HG03460 (cell line): ENCODE results near the gene WNT3.
"Not testable (repeated sequence)": the region's sequence is repeated elsewhere in the genome, so short reads cannot be mapped to it uniquely, and the experiment has no call there.

Experiments
- ATAC-seq: cut with Tn5 transposase; IDR thresholded peaks from one replicate; pipeline ENCODE4 v1.9.1; 2021; ENCODE audit not compliant: unreplicated experiment

Gene WNT3

DNA sequence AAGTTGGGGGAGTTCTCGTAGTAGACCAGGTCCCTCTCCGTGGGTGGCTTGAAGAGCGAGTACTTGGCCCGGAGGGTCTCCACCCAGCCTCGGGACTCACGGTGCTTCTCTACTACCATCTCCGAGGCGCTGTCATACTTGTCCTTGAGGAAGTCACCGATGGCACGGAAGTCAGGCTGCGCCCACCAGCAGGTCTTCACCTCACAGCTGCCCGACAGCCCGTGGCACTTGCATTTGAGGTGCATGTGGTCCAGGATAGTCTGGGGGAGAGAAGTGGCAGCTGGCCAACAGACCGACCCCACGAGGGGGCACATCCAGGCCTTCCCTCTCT lies 50.0 kb downstream of the WNT3 start:
- no peak for ATAC-seq

DNA sequence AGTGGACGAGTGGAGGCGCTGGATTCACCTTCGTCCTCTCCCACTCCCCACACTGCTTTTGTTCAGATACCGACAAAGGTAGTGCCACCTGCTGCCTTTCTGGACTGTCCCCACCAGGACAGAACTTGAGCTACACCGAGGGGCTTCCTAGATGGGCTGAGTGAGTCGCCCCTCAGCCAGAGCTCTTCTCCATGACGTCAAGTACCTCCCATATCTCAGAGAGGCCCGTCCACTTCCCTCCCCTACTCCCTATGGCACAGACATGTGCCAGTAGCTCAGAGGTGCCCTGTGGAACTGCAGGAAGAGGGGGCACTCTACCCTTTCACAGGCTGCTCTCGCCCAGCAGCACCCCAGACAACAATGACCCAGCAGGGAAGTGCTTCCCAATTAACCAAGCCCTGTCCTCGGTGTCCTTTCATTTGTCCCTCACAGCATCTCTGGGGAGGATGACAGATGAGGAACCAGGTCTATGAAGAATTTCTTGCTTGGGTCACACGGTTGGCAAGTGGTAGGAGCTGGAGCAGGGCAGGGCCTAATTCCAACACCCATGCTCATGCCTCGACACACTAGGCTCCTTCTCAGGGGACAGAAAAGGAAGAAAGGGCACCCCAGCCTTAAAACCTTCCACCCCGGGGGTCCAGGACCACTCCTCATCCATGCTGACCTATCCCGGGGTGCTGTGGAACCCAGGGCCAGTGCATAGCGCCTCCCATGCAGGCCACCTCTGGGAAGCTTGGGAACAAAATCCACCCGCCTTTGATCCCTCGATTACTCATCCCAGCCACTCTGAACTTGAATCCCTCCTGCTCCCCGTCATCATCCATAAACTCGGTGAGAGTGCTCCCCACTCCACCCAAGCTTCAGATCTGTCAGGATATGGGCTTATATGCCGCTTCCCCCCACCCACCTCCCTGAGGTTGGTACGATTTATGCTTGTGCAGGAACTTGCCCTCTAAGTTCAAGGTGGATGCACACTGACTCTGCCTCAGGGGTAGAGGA lies 51.7 kb downstream of the WNT3 start:
- ATAC-seq, result no peak

DNA sequence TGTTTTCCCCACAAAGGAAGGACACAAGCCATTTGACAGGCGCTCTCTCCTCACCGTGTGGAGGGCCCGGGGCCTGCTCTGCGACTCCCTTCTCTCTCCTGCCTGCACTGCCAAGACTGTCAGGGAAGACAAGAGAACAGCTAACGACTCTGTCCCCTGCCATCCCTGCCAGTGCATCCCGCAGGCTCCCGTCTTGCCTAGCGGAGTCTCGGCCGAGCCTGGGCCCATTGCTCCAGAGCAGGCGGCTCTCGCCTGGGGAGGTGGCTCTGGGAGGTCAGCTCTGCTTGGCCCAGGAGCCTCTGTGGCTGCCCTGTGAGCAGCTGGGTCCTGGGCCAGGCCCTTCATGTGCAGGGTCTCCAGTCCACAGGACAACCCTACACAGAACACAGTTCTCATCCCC lies 53.0 kb downstream of the WNT3 start:
- no peak for ATAC-seq

DNA sequence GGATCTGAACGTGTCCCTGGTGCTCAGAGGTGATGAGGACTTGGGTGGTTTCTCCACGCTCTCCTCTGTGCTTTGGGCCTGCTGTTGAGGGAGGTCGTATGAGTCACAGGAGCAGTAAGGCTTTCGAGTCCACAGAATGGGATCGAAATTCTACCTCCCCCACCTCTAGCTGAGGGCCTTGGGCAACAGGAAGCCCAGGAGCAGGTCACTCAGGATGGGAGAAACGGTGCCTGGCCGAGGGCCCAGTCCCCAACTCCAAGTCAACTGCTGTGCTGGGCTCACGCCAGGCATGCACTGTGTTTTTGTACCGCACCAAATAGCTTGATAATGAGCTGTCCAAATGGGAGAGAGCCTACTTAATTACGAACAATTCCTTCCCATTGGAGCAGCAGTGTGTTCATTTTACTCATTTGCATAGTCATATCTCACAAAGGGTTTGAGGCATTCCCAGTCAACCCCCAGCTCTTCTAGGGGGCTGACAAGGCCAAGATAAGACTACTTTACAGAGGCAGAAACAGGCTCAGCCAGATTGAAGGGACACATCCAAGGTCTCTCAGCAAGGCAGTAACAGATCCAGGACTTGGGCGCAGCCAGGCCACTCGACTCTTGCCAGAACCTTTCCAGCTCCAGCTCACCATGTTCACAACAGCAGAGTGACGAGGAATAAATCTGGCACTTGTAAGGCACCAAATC lies 53.6 kb downstream of the WNT3 start:
- no peak for ATAC-seq

DNA sequence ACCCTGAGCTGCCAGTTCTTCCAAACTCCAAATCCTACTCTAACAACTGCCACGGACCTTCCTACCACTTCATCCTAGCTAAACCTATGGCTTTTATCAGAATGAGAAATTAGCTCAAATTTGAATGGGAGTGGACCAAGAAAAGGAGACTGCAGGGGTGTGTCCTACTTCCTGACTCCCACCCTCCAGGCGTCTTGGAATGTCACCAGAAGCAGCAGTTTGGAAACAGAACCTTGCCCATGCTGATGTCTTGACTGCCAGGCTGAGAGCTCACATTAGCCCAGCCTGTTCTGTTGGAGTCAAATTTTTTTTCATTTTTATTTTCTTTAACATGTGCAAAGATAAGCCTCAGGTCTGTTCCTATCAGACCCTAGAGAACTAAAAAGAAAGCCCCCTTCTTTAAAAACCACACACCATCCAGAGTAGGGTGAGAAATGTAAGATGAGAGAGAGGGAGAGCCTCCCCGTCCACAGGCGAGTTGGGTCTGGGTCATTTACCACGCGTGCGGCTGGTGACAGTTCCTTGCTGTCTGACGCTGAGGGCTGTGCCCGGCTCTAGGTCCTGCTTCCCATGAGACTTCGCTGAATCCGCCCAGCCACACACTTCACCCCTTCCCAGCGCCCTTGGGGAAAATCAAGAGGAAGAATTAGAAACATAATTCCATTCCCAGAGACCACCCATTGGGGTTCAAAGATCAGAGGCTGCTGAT lies 54.3 kb downstream of the WNT3 start:
- ATAC-seq, result no peak

DNA sequence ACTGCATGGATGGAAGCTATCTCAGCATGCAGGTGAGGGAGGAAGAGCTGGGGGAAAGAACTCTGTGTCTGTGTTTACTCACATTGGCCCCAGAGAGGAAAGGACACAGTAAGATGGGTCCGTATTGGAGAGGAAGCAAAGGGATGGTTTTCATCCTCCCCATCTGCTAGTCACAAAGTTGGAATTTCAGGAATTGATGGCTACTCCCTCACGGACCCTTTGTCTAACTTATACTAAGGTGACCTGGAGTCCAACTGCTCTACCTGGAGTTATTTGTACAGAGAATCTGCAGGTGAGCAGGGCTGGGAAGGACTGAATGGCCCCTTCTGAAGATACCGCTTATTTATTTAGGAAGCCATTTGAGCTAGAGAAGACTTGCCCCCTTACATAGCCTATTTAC lies 55.1 kb downstream of the WNT3 start:
- ATAC-seq, result no peak

DNA sequence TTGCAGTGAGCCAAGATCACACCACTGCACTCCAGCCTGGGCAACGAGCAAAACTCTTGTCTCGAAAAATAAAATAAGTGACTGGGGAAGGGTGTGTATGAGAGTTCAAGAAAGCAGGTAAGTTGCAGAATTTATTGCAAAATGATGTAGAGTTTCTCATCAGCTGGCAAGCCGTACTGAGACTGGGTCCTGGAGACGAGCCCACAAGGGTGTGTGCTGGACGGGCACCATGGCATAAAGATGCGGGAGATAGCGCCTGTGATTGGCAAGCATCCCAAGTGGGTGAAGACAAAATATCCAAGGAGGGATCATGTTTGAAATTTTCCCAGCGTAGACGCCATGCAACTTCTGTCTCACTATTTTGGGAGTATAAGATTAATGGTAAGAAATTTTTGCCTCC lies 59.4 kb downstream of the WNT3 start:
- ATAC-seq, result no peak

DNA sequence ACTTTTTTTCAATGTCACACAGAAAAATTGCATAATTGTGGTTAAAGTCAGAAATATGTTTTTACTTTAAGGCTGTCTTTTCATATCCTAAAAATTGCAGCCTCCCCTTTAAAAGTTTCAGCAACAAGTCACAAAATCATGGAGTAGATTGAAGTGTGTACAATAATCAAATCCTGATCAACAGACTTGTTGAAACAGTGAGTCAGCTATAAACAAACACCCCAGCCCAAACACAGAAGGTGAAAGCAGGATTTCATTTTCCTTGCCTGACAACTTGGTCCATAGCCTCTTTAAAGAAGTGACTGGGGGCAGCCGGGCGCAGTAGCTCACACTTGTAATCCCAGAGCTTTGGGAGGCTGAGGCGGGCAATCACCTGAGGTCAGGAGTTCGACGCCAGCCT lies 59.9 kb downstream of the WNT3 start:
- no peak for ATAC-seq

DNA sequence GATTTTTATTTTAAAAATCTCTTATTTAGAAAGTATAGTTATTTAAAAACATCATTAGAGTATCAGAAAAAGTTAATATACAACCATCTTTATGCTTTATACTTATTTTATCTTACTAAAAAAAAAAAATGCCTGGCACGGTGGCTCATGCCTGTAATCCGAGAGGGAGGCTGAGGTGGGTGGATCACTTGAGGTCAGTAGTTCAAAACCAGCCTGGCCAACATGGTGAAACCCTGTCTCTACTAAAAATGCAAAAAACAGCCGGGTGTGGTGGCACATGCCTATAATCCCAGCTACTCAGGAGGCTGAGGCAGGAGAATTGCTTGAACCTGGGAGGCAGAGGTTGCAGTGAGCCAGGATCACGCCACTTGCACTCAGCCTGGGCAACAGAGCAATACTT lies 60.9 kb downstream of the WNT3 start:
- ATAC-seq, result not testable (repeated sequence)

DNA sequence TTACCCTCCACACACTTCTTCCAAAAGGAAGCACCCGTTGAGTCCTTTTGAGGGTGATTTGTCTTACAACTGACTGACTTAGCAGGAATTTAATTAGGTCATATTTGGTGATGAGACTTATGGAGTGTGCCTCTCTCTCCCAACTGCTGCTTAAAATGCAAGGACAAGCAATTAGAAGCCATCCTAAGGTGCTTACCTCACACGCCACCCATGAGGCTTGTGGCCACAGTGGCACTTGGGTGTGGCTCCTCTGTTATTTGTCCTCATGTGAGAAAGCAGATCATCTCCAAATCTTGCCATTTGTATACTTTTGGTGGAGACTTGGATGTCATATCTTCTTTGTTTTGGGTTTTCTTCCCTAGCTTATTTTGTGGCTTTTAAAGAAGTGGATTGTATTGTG lies 61.6 kb downstream of the WNT3 start:
- ATAC-seq, result no peak

DNA sequence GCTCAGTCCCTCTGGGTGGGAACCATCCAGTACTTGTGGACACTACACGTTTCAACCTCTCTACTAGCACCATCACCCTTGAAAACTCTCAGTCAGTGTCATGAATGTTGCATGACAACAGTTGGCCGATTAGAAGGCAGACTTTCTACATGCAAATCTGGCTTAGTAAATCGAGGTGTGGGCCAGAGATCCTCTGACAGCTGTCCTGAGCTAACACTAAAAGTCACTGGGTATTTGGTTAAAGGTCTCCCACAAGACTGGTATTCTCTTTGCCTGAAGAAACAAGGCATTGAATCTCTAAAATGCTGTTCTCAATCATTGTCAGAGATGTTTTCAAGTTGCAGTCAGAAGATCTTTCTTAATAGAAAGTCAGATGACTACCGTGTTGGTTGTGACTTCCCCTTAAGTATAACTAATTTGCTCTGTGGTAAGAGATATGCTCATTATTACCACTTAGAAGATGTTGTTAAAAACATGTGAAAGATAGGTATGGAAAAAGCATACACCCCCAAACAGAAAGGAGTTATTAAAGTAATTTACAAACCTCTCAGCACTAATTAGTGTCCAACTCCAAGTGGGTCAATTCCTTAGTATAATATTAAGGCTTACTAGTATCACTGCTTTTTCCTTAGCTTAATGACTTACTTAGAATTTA lies 62.3 kb downstream of the WNT3 start:
- no peak for ATAC-seq

DNA sequence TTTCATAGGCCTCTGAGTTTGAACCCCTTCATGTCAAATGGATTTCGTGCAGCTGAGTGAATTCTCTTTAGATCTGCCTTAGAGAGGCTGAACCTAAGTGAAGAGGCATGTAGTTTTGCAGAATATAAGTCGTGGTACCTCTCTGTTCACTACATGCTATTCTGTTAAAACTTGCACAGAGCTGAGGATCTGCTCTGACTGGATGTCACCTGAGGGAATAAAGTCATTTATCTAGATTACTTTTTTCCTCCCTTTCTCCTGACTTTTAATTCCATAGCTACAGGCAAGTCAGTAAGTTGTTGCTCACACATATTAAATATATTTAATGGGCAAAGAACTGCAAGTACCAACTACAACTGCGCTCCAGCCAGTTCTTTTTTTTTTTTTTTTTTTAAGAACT lies 64.7 kb downstream of the WNT3 start:
- no peak for ATAC-seq

DNA sequence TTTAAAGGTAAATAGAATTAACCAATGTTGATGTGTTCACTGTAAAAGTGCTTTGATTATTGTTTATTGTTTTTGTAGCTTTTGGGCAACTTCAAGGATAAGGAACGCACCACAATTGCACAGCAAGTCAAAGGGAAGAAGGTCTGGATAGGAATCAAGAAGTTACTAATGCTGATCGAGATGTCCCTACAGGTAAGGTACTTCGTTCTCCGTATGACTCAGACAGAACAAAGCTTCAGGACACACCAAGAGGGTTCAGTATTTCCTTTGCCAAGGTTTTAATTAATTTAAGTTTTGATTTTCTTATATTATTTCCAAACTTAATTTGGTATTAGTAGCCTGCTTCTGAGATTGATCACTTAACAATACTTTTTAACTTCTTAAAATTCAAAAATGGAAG lies 67.1 kb downstream of the WNT3 start:
- no peak for ATAC-seq

DNA sequence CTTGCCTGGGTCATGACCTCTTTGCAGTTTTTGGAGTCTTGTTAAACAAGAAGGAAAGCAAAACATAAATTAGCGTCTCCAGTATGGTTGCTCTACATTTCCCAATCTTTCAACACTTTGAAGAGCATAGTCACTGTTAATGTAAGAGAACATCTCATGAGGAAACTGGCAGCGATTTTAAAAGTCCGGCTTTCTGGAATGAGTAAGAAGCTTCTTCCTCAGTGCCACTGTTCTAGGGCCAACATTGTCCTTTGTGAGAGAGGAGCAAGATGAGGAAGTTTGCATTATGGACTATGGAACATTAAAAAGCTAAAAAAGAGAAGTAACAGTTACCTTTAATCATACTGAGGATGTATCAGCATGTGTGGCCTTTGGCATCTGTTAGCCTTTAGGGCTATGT lies 73.1 kb downstream of the WNT3 start:
- ATAC-seq, result no peak

DNA sequence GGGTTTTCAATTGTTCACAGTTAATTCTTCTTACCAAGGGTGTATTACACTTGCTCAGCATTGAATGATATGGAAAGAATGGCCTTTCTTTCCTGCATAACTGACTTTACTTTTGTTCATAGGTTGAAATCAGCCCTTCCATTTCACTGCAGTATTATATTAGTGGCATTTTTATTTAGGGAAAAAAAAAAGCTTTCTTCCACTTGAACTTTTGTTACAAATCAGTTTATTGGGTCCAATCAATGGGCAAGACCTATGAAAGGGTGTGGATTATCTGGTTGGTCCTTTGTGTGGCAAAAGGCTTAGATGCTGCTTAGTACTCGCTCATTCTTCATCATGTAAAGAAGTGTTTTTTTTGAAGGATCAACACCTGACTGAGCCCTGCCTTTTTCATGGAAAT lies 74.1 kb downstream of the WNT3 start:
- ATAC-seq, result no peak

DNA sequence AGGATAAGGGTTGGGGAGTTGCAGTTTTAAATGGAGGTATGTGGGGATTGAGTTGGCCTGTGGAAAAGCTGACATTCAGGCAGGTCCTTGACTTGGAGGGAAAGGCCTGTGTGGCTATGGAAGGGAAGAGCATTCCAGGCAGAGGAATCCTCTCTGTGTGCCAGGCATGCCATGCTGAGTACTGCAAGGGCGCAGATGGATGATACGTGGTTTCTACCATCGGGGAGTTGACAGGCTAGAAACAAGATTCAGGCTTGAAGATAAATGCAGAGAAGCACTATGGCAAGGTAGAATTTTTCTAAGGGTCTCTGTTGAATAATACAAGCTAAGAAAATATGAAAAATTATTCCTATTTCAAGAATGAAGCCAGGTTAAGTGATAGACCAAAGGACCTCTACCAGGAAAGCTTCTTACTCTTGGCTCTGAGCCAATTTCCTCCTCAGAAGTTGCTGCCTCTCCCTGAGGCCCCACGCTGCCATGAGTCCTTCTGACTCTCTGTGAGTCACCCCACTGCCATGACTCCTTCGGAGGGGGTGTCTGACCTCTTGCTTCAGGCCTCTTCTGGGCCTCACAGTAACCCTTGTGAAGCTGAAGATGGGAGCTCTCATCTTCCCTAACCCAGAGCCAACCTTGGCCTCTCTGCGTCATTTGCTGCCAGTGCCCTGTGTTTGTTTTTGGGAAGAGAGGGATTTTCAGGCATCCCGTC lies 75.8 kb downstream of the WNT3 start:
- no peak for ATAC-seq

DNA sequence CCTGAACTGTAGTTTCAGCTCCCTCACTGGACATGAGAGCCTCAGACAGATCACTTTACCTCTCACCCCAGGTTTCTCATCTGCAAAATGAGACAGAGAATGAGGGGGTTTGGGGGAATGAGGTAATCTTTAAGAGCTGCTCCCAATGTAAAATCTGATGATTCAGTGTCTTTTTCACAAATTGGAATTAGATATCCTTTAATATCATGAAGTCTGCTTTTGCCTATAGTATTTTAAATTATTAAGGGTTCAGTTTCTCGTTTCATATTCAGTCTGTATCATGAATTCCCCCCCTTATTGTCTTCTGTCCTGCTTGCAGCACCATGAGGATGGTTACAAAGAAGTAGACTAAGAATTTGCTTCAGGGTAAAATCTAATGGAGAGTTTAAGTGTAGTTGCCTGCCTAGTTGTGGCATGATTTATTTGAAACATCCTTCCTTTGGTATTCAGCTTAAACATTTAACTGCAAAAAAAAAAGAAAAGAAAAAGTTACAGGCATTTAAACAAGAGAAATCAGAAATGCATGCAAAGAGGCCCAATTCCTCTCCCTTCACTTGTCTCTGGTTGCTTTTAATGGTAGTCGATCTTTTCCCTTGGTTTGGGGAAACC lies 77.3 kb downstream of the WNT3 start:
- no peak for ATAC-seq

DNA sequence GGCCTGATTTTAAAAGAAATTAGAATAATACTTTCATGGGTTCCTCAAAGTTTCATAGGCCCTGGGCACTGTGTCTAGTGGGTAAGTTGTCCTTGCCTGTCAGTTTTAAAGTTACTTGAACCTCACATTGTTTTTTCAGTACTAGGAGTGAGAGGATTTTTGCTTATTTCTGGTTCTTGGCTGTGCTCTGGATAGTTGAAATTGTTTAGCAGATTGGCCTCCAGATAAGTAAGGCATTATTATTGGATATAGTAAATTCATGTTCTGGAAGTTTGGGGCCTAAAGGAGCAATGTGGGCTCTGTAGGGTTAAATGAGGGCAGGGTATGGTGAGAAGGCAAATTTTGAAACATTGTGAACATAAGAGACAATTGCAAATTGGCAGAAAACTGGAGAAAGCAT lies 78.5 kb downstream of the WNT3 start:
- ATAC-seq, result no peak

DNA sequence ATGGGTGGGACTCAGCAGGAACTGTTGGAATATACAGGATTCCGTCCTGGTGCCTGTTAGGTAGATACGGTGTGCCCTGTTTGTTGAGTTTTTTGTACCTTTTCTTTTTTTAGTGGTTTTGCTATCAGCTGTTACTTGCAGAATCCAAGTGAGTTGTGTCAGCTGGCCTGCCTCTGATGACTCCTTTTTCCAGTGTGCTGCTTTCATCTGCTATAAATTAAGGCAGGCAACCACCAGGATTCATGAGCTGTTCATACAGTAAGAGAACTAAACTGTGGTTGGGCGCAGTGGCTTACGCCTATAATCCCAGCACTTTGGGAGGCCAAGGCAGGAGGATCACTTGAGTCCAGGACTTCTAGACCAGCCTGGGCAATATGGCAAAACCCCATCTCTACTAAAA lies 79.9 kb downstream of the WNT3 start:
- ATAC-seq, result no peak

DNA sequence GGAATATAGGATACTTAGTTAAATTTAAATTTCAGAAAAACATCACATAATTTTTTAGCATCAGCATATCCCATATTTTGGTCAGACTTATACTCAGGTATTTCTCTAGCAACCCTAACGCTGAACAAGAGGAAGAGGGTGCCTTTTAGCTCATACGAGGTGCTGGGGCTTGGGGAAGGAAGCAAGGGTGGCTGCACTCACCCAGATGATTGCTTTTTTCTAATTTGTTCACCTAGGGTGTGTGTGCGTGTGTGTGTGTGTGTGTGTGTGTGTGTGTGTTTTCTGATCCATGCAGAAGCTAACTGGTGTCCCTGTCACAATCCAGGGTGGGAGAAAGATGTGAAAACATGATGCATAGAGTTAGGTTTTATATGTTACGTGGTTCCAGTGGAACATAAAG lies 81.2 kb downstream of the WNT3 start:
- no peak for ATAC-seq
